Caco-2 (cell line): ENCODE measurements around the gene TBATA. TPM values are rescaled to one million over a fixed set of nuclear protein-coding genes. Genes with fewer than 3 reads are reported as not detected.

ENCODE experiments used
- BruUV-seq: library from RNA; stranded (reverse); fragments of 400-500 nt; replicated peaks from 2 replicates; lab custom pipeline; 2021; lab: Mats Ljungman, UMichigan
- CTCF ChIA-PET: fragments of 300-600 bp; sonication (Branson Sonifier 250); formaldehyde crosslinking; loops from one replicate; lab custom pipeline; 2022; ENCODE audit warnings: antibody characterized with exemption; lab: Charles Lee
- POLR2A ChIA-PET: fragments of 300-600 bp; sonication (Branson Sonifier 250); formaldehyde crosslinking; loops from one replicate; lab custom pipeline; 2022; ENCODE audit warnings: antibody characterized with exemption; lab: Charles Lee
- DNase-seq, 2 experiments: peaks; one replicate each; pipeline versions ENCODE4 v3.0.0 to v3.0.0-alpha.2; 2020 to 2022
- H3K27me3 ChIP-seq: replicated peaks from 2 replicates; pipeline ENCODE4 v1.6.0; 2011; ENCODE audit warnings: low read length; ENCODE audit not compliant: control insufficient read depth, insufficient read depth
- H3K36me3 ChIP-seq: 2 replicates; pipeline ENCODE4 v1.5.1; 2011; ENCODE audit warnings: low read length; ENCODE audit not compliant: control insufficient read depth, insufficient read depth
- H3K4me1 ChIP-seq: fragments of 250-450 bp; sonication (Bioruptor Pico); 2 replicates; pipeline ENCODE4 v1.5.1; 2020; ENCODE audit warnings: mild to moderate bottlenecking
- H3K4me3 ChIP-seq: 2 replicates; pipeline ENCODE4 v1.5.1; 2011; ENCODE audit warnings: low read depth, mild to moderate bottlenecking, control low read depth, low read length
- H3K9me3 ChIP-seq: fragments of 250-450 bp; sonication (Bioruptor Pico); 2 replicates; pipeline ENCODE4 v1.5.1; 2020; ENCODE audit warnings: mild to moderate bottlenecking, moderate library complexity
- H3K27ac Mint-ChIP-seq: one replicate; pipeline ENCODE4 v1.8.0; 2022; ENCODE audit warnings: mixed read lengths; ENCODE audit not compliant: unreplicated experiment
- H3K27me3 Mint-ChIP-seq: one replicate; pipeline ENCODE4 v1.8.0; 2022; ENCODE audit warnings: mixed read lengths; ENCODE audit not compliant: insufficient read depth, unreplicated experiment
- H3K36me3 Mint-ChIP-seq: one replicate; pipeline ENCODE4 v1.8.0; 2022; ENCODE audit warnings: mild to moderate bottlenecking, mixed read lengths; ENCODE audit not compliant: insufficient read depth, unreplicated experiment
- H3K4me1 Mint-ChIP-seq: one replicate; pipeline ENCODE4 v1.8.0; 2022; ENCODE audit warnings: low read depth, mixed read lengths; ENCODE audit not compliant: unreplicated experiment
- H3K4me3 Mint-ChIP-seq: one replicate; pipeline ENCODE4 v1.8.0; 2022; ENCODE audit warnings: mild to moderate bottlenecking, moderate library complexity, mixed read lengths; ENCODE audit not compliant: unreplicated experiment
- H3K9me3 Mint-ChIP-seq: one replicate; pipeline ENCODE4 v1.8.0; 2022; ENCODE audit warnings: mixed read lengths; ENCODE audit not compliant: unreplicated experiment
- CTCF ChIP-seq, 2 experiments: fragments of 200-600 bp in 1 of 2; IDR thresholded peaks; 1 replicate in 1 of 2; 2 replicates in 1 of 2; pipeline versions ENCODE4 v1.5.1 to v1.8.0; 2011 to 2022; ENCODE audit warnings: antibody characterized with exemption in 1 of 2, control low read depth in 1 of 2, inconsistent platforms in 1 of 2, low read depth in 1 of 2, low read length in 1 of 2, mild to moderate bottlenecking in 1 of 2, moderate library complexity in 1 of 2; ENCODE audit not compliant: insufficient read depth in 1 of 2, severe bottlenecking in 1 of 2, unreplicated experiment in 1 of 2
- intact Hi-C: fragments of 100-400 bp; cut with micrococcal nuclease; formaldehyde crosslinking; loops from one replicate; pipeline ENCODE4 v1.10.0; 2022; ENCODE audit not compliant: unreplicated experiment
- total RNA-seq: library from RNA; stranded (reverse); gene quantifications from 2 replicates; pipeline ENCODE4 v1.2.3, GENCODE V29; 2022

The TBATA gene
- total RNA-seq, 1 experiment from 2014 or later = not detected

GRCh38 chr10:70791386-70792039 lies 6.3 kb upstream of the TBATA start:
- ChIA-PET POLR2A (no interaction called here), CTCF (no interaction called here)
- peaks cover 9% of the 10 kb centered on the region for H3K4me1 Mint-ChIP-seq
- no peak overlapping the region for H3K27ac Mint-ChIP-seq
- intact Hi-C loops = no loop called here
- H3K4me3 Mint-ChIP-seq = no peak overlapping the region
- Histone ChIP-seq H3K9me3 (peaks cover 16% of the 10 kb centered on the region), H3K4me3 (no peak overlapping the region), H3K27me3 (no peaks in the 10 kb centered on the region), H3K4me1 (no peaks in the 10 kb centered on the region; the same call in 1 of the 2 replicates), H3K36me3 (no peaks in the 10 kb centered on the region)
- no peaks in the 10 kb centered on the region for H3K36me3 Mint-ChIP-seq
- no TSS peak for BruUV-seq
- TF ChIP-seq CTCF (IDR thresholded peaks at IDR 0.05; ENCODE audit: insufficient read depth in 1 of 2, low read depth in 1 of 2, low read length in 1 of 2, severe bottlenecking in 1 of 2, unreplicated experiment in 1 of 2) = no peak
- H3K27me3 Mint-ChIP-seq = peaks cover 16% of the 10 kb centered on the region
- H3K9me3 Mint-ChIP-seq = peaks cover 23% of the 10 kb centered on the region
- DNase-seq = no peak

- Mint-ChIP-seq H3K4me1 (peaks cover 6% of the 10 kb centered on the region), H3K36me3 (no peaks in the 10 kb centered on the region), H3K9me3 (peaks cover 19% of the 10 kb centered on the region), H3K4me3 (no peak overlapping the region), H3K27me3 (peaks cover 20% of the 10 kb centered on the region), H3K27ac (no peak overlapping the region)
- POLR2A ChIA-PET = no interaction called here
- intact Hi-C loops = no loop called here
- CTCF ChIA-PET = no interaction called here
- BruUV-seq = no TSS peak
- TF ChIP-seq CTCF (IDR thresholded peaks at IDR 0.05; ENCODE audit: insufficient read depth in 1 of 2, low read depth in 1 of 2, low read length in 1 of 2, severe bottlenecking in 1 of 2, unreplicated experiment in 1 of 2) = no peak
- no peak for DNase-seq
- Histone ChIP-seq H3K27me3 (0 out of 2 replicates have a peak, but pooled peaks cover 3% of the 10 kb centered on the region), H3K36me3 (no peaks in the 10 kb centered on the region), H3K9me3 (peaks cover 16% of the 10 kb centered on the region), H3K4me3 (no peak overlapping the region), H3K4me1 (no peaks in the 10 kb centered on the region)
Observed at GRCh38 chr10:70786799-70787415, 1.7 kb upstream of the TBATA start.

- Histone ChIP-seq H3K9me3 (peaks cover 16% of the 10 kb centered on the region), H3K4me1 (no peaks in the 10 kb centered on the region), H3K36me3 (no peaks in the 10 kb centered on the region), H3K4me3 (no peak overlapping the region), H3K27me3 (0 out of 2 replicates have a peak, but pooled peaks cover 3% of the 10 kb centered on the region)
- BruUV-seq = no TSS peak
- TF ChIP-seq CTCF (IDR thresholded peaks at IDR 0.05; ENCODE audit: insufficient read depth in 1 of 2, low read depth in 1 of 2, low read length in 1 of 2, severe bottlenecking in 1 of 2, unreplicated experiment in 1 of 2) = no peak
- peaks cover 16% of the 10 kb centered on the region for H3K27me3 Mint-ChIP-seq
- intact Hi-C loops = no loop called here
- no peak for DNase-seq
- no peak overlapping the region for H3K27ac Mint-ChIP-seq
- no peak overlapping the region for H3K4me3 Mint-ChIP-seq
- H3K4me1 Mint-ChIP-seq = no peaks in the 10 kb centered on the region
- no peaks in the 10 kb centered on the region for H3K36me3 Mint-ChIP-seq
- peaks cover 19% of the 10 kb centered on the region for H3K9me3 Mint-ChIP-seq
- ChIA-PET POLR2A (no interaction called here), CTCF (interaction anchor here (0.6 kb wide), 1 partner anchor 825 kb away, joined by 4 read pairs; no protein-coding TSS in a partner anchor)
Observed at GRCh38 chr10:70784471-70784870, 706 bp downstream of the TBATA start.
